DMS 273 treated with DMSO at 0.1 percent for 48 hours (cell line): Measurements from ENCODE around the gene DMXL1.

Source experiments
- DNase-seq: peaks from one replicate; lab custom pipeline; 2025; lab: John Stamatoyannopoulos, UW

DMXL1 gene

DNA sequence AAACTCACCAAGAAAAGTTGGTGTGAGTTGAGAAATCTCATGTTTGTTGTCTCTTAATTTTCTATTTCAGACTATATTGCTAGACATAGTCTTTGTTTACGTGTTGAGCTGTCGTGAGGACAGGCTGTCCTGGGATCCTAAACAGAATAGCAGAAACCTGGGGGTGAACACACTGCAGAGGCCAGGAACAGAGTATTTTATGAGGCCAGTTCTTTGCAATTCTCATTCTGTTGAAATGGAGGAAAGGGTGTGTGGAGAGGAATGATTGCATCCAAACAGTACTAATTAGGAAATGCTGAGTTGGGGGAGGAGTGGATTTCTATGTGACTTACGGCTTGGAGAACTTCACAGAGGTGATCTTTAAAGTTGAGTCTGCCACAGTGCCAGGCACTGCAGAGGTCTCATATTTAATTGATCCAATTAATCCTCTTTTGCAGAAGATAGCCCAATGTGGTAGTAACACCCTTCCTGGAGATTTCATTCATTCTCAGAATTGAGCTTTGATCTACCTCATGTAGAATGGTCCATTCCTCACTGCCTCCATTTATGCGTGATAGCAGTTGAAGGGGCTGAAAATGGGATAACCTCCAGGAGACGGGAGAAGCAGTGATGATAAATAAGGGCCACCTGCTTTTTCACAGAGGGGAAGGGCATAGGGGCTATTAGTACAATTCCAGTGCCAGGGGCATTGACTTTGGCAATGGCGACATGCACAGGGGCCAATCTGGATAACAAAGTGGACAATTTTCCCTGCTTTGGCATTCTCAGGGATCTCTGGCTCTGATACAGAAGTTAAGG lies 200.3 kb downstream of the DMXL1 start:
- DNase-seq: no peak

DNA sequence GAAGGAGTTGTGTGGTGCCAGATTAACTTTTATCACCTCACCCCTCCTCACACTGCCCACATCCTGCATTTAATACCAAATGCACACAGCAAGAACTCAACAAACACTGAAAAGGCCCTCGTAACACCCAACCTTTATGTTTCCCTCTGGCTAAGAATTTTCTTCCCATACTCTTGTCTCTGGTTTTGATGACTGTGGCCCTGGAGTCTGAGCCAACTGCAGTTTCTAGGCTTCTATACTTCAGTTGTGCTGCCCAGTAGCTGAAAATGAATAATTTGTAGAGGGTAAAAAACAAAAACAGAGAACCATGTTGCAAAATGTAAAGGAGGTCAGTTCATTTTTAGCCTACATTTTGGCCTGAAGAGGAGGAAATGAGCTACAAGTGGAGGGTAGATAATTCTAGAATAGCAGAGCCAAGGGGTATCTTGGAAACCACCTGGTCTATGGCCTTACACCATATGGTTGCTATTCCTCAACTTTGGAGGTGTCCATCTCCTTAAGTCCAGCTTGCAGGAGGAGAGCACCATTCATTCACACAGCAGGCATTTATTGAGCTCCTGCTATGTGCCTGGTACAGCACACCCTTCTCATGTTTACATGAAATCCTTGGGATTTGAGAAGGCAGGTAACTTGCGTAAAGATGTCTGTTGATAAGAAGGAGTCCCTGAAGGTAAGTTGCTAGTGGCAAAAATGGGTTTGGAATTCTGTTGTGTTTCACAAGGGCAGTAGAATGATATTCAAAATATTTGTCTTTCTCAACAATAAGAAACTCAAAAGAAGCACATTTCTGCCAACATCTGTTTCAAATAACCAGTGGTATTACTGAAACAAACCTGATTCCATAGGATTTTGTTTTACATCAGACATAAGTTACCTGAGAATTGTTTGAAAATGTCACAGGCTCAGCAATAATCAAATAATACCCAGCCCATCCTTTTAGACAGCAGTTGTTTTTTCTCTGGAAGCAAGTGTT lies 201.2 kb downstream of the DMXL1 start:
- no peak for DNase-seq

DNA sequence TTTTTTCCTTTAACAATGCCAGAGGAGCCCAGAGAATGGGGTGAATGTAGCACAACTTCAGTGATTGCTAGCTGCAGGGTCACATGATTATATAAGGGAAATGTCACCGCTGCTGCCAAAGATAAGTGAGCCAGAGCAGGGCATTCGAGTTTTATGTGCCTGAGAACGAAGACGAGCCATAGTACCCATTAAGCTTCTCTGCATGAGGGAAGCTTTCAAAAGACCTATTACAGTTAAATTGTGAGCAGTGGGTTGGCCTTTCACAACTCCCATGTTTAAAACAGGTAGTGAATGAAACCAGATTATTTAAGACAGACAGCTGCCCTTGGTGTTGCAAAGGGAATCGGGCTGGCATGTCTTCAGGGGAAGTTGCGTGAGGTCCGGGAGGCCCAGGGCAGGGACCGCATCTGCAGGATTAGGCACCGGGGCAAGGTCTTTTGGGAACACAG lies 202.5 kb downstream of the DMXL1 start:
- DNase-seq: no peak

DNA sequence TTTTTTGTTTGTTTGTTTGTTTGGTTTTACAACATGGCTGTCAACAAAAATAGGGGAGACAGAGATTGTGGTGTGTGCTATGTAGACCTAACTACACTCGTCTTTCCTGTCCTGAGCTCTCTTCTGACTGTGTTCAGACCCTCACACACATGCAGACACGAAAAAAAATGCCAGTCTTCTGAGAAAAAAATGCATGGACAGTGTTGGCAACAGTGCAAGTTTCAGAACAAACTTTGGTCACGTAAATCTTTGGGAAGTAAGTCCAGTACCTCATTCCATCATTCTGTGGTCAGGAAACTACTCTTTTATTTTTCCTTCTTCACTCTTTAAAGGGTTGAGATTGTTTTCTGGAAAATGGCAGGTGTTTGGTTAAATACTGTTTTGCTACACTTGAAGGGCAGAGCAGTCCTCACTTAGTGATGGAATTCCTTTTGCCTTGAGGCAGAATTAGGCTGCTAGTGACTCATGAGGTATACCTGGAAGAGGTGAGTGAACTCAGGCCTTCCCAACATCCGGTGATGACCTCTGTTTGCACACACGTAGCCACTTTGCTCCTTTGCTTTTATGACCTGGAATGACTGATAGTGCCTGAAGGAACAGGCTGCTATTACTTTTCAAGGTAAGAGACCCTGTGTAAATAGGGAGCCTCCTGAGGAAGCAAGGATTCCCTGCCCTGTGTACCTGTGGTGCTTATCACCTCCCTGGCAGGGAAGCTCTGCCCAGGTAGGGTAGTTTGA lies 203.3 kb downstream of the DMXL1 start:
- no peak for DNase-seq

DNA sequence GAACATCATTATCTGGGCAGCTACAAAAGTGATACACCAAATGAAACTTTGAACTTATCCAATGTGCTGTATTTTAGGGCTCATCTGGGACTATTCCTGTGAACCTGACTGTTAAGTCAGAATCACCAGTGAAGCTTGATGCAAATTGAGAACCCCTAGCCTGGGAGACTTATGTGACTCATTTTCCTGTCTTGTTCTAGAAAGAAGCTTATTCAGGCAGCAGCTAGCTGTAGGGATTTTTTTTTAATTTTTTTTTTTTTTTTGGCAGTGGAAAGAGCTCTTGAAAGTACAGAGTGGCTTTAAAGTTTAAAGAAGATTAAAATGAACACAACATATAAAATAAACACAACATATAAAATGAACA lies 203.9 kb downstream of the DMXL1 start:
- no peak for DNase-seq

DNA sequence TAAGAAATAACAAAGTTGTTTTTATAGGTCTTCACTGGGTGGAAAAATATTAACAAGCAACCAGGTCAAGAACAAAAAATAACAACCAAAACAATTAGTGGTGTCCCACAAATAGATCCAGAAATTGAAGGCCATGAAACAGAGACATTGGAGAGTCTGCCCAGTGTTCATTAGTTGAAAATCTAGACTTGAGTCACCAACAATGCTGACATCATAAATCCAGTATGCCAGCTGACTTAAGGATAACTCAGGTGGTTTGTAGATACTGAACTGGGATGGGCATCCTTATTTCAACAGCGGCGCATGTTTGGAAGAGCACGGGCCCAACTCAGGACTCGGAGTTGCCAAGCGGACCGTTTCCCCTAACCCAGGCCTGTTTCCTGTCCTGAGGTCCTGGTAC lies 204.3 kb downstream of the DMXL1 start:
- no peak for DNase-seq

DNA sequence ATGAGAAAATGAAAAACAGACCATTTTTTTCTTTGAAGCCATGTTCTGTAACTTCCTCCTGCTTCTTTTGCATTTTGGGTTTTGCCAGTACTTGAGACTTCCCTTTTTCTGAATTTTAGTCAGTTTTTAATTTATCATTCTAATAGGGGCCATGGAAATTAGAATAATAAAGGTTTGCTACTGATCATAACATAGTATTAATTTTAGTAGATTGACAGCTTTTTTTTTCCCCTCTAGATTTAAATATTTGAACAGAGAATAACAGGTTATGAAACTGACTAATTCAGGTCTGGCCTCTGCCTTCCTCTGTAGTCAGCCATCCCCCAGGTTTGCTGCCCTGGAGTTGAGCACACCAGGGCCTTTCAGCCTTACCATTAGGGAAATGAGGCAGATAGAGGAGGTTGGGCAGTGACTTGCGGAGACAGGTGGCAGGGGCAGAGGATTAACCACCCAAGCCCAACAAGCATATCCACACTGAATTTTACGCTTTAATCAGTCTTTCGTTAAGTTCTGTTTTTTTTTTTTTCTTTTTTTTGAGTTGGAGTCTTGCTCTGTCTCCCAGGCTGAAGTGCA lies 204.8 kb downstream of the DMXL1 start:
- no peak for DNase-seq

DNA sequence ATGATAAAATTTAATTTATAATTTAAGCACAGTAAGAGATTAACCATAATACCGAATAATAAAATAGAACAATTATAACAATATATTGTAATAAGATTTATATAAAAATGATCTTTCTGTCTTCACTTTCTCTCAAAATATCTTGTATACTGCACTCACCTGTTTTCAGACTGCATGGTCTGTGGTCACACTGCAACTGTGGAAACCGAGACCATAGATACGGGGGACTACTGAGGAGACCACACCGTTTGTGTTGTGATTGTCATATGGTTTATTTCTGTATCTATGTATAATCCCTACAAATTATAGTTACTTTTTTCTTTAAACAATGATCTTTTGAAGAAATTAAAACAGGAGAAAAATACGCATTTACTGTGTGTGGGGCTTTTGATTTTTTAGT lies 206.1 kb downstream of the DMXL1 start:
- DNase-seq: no peak

DNA sequence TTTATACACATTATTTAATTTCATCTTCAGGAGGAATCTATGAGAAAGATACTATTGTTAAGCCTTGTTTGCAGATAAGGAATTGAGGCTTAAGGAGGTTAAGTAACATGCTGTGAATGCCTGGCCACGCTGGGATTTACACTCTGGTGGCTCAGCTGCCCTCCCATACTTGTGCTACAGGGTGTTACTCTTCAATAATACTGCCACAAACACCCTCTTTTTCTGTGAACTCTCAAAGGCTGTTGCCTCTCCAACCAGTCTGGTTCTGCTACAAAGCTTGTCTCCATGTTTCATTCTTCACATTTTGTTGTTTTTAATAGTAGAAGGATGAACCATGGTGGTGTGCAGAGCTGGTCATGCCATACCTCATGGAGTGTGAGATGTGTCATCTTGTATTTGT lies 208.2 kb downstream of the DMXL1 start:
- no peak for DNase-seq

DNA sequence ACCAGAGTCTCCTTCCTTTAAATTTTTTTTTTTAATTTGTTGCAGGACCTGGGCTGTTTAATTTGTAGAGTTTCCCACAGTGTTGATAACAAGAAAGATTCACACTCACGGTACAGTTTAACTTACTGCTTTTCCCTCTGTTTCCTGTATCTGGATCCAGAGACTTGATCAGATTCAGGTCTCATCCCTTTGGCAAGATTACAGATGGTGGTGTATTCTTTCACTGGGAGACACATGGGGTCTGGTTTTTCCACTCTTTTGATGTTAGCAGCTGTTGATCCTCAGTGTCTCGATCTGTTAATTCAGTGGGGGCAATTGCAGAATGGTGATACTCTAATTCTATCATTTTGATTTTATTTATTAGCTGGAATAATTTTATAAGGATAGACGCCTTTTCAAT lies 209.5 kb downstream of the DMXL1 start:
- DNase-seq: no peak

DNA sequence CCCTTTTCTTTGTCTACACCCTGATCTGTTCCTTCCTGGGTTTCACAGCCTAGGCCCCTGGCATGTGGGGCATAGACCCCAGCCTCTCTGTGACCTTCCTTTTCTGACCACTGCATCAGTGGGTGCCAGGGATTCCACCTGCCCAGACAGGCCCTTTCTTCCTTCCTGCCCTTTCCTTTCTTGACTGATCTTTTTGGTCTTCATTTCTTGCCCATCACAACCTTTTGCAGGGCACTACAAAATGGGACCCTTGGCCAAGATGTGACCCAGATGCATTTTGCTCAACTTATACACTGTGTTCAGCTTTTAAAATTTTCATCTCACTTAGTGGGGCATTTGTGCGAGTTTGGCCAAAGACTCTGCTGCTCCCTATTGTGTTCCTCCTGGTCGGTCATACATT lies 211.7 kb downstream of the DMXL1 start:
- DNase-seq: no peak

DNA sequence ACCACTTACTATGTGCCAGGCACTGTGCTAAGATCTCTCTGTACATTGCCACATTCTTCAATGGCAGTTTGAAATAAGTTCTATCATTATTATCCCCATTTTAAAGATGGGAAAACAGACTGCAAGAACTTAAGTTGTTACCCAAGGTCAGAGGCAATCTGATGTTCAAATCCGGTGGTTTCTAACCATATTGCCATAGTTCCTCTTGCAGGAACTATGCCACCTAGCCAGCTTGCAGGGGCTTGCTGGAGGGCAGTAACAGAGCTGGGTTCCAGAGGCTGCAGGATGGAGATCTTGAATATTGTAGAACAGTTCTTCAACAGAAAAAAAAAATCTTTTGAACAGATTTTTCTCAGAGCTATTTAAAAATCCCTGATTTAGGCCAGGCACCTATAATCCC lies 213.1 kb downstream of the DMXL1 start:
- DNase-seq: no peak

DNA sequence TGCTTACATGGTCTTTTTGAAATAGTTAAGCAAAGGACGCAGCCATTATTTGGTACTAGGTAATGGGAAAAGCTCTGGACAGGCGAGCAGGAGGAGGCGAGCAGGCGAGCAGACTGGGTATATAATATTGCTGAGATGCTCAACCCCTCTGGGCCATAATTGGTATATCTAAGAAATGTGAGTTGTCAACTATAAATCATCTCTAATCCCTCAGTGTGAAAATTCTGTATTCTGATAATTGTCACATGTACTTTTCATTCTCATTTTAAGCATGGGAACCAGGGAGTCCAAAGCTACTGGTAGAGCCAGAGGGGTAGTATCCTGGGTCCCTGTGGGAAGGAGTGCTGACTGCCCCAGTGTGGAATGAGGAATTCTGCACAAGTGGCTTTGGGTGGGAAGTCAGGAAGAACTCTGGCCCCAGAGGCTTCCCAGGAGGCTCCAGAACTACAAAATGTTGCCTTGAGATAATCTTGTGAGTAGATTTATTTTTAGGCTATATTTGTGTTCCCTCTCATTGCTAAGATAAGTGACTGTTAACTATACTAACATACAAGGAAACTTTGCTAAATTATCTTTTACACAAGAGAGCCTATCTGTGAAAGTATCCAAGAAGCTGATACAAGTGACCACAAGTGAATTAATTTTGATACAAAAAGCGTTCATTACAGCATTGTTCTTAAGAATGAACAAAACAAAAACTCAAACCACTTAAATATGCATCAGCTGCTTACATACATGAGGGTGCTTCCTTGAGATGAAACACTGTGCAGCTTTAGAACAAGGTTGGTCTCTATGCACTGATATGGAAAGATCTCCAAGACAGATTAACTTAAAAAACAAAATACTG lies 214.4 kb downstream of the DMXL1 start:
- DNase-seq: no peak

DNA sequence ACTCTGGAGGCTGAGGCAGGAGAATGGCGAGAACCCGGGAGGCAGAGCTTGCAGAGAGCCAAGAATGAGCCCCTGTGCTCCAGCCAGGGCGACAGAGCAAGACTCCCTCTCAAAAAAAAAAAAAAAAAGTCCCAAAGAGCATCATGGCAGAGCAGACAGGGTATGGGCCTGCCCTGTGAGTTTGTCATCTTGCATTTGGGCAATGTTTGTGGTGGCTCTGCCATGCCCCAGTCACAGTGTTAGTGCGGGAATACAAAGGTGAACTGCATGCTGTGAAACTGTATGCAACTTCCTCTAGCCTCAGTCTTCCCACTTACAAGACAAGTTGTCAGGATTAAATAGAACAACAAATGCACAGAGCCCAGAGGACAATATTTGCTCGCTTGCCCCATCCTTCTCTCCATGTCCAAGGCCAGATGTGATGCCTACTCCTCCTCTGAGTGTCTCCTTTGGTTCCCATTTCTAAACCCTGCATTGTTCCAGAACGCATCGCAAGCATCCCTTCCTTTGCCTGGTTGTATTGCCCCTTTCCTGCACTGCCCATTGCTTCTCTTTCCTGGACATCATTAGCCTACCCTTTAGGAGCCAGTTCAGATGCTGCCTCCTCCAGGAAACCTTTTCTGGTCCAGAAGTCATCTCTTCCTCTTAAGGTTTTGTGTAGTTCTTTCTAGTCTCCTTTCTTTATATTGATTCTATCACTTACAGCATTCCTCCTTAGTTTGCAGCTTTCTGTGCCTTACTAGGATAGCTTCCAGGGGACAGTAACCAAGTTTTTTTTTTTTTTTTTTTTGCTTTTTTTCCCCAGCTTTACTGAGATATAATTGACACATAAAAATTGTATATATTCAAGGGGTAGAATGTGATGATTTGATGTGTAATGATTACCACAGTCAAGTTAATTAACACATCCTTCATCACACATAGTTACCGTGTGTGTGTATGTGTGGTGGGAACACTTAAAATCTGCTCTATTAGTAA lies 215.9 kb downstream of the DMXL1 start:
- no peak for DNase-seq

DNA sequence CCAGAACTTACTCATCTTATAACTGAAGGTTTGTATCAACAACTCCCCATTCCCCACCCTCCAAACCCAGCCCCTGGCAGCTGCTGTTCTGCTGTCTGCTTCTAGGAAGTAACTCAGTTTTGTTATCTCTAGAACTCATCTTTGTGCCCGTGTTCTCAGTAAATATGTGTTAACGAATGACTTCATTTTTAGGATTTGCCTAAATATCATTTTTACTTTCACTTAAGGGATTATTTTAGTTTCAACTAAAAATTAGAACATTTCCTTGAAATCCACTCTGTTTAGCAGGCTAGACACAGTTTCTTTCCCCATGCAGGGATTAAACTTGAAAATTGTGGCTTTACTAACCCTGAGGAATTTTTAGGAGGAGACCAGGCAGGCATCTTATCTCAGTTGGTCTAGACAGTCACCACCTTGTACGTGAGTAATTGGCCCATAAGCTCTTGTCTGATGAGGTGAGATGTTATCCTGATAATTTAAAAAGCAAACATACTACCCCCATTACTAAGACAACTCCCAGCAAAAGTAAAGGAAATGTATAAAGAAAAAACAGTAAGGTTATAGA lies 216.7 kb downstream of the DMXL1 start:
- no peak for DNase-seq

DNA sequence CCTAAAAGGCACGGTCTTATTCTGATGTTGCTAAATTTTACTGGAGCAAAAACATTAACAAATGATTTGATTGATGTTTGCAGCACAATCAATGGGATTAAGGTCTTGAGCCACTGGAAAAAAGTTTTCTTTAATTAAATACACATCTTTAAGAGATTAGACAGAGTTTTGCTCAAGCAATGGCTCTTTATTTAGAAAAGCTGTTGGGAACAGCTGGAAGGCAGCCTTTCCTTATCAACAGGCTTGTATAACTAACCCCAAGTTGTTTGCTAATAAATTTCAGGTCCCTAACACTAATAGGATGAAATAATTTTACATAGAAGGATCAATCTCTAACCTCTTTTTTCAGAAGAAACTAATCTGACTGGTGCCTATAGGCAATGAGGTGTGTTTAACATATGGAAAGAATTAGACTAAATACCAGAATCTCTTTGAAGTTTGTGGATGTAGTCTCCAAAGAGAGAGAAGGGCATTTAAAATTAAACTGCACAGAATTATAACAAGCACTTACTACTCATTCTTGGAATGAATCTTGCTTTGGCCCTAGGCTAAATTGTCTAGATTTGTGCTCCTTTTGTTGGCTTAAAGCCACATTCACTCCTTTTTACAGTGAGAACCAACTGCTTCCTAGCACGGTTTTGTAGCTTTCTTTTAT lies 217.6 kb downstream of the DMXL1 start:
- DNase-seq: no peak

DNA sequence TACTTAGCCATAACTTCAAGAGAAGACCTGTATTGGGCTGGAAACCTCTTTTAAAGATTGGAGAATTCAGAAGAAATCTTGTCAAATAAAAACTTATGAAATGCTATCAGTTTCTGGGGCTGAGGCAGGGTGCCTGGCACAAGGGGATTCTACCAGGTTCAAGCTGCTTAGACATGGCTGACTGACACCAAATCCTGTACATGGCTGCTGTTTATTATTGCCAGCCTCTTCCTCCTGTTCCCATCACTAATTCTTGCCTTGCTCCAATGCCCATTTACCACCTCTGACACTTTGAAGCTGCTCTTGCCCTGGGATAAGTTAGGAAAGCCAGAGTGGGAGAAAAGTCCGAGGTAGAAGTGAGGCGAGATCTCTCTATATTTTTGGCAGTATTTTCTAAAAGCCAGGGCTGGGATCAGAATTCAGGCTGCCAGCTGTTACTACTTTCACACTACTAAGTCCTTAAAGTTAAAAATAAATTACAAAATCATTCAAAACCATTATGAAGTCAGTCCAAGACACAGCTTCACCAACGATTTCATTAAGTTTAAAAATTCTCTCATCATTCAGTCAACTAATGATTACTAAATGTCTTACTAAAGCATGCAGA lies 218.7 kb downstream of the DMXL1 start:
- no peak for DNase-seq

DNA sequence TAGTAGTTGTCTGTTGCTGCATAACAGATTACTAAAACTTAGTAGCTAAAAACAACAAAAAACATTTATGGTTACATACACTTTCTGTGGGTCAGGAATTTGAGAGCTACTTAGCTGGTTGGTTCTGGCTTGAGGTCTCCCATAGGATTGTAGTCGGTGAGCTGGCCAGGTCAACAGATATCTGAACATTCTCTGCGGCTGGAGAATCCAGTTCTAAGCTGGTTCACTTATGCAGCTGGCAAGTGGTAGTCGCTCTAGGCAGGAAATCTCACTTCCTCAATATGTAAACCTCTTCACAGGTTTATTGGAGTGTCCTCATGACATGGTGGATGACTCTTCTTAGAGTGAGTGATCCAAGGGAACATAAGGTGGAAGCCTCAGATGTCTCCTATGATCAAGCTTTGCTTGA lies 219.3 kb downstream of the DMXL1 start:
- no peak for DNase-seq

DNA sequence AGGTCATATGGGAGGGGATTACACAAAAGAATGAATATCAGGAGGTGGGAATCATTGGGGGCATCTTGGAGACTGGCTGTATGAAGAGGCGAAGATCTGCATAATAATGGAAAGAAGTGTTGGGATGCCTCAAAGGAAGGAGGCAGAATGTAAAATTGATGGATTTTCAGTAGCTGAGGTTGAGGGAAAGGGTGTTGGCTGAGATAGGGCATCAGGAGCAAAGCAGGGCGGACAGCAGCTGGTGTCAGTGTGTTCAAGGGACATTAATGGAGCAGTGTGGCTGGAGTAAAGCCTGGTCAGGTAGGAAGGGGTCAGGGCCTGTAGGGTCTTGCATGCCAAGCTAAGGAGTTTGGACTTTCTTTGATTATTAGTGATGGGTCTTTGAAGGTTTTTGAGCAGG lies 219.7 kb downstream of the DMXL1 start:
- no peak for DNase-seq
